Dermis blood vessel endothelial cell (primary cell): ENCODE results near the gene PCA3. TPM values are rescaled to one million over a fixed set of nuclear protein-coding genes. Genes with fewer than 3 reads are reported as not detected.

Source experiments
- DNase-seq: peaks from one replicate; pipeline ENCODE4 v3.0.0; 2010
- total RNA-seq: library from RNA; depleted of rRNA; stranded (reverse); fragments of >200 nt; gene quantifications from 2 replicates; pipeline ENCODE4 v1.2.3, GENCODE V29; 2014

PCA3 gene
- total RNA-seq, 1 donor from 2014 or later, result under 0.01 TPM

DNA sequence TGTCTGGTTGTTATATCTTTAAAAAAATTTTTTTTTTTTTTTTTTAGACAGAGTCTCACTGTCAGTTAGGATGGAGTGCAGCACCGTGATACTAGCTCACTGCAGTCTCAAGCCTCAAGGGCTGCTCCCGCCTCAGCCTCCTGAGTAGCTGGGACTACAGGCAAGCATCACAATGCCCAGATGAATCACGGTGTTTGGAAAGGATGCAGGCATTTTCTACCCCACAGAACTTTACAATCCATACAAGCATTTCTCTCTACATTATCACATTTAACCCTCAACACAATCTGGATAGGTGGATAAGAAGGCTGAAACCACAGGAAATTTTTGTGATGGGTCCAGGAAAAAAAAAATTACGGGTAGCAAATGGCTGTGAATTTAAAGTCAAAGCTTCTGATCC, 5.8 kb upstream of the PCA3 start:
- DNase-seq, result no peak

DNA sequence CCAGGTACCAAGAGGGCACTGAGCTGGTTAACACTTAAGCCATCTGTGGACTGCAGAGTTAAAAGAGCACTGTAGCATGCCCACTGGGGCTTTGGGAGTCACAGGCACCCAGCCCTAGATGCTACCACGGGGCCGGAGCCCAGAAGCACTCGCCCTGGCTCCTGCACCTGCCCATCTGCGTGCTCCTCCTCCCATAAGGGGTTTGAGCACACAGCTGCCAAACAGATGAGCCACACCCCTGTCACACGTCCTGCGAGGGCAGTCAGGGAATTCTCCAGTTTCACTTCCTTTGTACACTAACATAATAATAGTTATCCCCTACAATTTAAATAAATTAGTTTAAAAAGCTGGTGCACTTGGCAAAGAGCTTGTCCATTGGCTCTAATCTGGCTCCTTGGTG, 4.5 kb upstream of the PCA3 start:
- no peak for DNase-seq

DNA sequence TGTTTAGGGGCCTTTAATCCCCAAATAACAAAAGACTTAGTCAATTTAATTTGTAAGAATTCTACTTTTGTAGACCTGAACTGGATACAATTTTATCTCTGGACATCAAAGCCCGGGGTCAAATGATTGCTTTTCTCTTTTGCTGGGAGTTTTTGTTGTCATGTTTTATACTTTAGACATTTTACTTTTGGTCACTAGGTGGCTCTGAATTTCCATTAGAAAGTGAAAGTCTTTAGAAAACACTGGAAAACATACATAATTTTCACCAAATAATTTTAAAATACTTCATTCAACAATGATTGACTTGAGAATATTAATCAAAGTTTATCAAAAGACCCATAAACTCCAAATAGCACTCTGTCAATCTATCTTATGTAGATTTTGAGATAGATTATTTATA, 2.8 kb upstream of the PCA3 start:
- DNase-seq, result peak; percentile 29

DNA sequence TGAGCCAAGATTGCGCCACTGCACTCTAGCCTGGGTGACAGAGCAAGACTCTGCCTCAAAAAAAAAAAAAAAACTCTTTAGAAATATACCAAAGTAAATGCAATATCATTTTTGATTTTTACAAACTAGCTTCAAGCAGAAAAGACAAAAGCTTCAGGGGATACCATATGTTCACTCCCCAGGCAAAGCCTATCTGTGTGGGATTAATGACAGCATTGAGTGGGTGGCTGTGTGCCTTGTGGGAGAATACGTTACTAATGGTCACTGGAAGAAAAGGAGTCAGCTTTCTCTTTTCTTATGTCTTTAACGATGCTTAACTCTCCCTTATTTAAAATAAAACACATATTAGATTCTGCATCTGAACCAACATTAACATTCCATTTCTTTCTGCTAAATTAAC, 1.9 kb downstream of the PCA3 start:
- DNase-seq, result no peak

DNA sequence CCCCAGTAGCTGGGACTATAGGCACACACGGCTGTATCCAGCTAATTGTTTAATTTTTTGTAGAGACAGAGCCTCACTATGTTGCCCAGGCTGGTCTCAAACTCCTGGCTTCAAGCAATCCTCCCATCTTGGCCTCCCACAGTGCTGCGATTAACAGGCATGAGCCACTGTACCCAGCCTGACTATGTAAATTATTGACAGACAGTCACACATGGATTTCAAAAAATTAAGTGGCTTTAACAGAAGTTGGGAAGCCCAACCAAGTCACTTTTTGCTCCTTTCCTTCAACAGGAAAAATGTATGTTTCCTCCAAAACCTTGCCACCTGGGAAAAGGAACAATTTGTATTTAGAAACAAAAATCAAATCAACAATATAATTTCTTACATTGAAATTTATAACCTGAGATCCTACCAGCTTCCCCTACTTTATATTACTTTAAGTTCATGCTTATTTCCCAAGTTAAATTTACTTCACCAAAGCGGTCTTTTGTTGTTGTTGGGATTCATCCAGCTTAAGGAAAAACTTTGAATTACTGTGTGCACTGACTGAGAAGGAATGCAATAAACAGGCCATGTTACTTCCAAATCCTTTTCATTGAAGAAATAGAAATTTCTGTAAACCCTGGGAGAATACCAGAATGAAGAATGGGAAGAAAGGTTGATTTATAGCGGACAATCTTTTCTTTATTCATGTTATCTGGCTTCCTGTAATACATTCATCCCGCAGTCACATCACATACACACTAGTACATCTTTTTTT, 8.6 kb downstream of the PCA3 start:
- no peak for DNase-seq

DNA sequence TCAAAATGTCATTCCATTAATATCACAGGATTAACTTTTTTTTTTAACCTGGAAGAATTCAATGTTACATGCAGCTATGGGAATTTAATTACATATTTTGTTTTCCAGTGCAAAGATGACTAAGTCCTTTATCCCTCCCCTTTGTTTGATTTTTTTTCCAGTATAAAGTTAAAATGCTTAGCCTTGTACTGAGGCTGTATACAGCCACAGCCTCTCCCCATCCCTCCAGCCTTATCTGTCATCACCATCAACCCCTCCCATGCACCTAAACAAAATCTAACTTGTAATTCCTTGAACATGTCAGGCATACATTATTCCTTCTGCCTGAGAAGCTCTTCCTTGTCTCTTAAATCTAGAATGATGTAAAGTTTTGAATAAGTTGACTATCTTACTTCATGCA, 20.6 kb downstream of the PCA3 start:
- no peak for DNase-seq

DNA sequence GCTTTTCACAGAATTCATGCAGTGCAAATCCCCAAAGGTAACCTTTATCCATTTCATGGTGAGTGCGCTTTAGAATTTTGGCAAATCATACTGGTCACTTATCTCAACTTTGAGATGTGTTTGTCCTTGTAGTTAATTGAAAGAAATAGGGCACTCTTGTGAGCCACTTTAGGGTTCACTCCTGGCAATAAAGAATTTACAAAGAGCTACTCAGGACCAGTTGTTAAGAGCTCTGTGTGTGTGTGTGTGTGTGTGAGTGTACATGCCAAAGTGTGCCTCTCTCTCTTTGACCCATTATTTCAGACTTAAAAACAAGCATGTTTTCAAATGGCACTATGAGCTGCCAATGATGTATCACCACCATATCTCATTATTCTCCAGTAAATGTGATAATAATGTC, 21.3 kb downstream of the PCA3 start:
- DNase-seq, result no peak

DNA sequence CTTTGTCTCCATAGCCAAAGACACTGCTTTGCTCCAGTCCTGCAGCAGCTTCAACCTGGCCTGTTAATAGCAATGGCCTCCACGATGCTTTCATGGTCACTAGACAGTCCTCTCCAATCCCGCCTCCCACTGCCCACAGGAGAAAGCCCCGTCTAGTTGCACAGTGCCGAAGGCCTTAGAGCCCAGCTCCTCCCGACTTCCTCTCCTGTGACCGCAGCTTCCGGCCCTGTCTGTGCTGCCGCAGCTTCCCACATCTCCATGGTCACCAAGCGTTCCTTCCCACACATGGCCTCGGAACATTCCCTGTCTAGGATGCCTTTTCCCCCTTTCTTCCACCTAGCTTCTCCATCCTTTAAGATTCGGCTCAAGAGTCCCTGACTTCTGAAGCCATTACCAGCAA, 23.4 kb downstream of the PCA3 start:
- no peak for DNase-seq

DNA sequence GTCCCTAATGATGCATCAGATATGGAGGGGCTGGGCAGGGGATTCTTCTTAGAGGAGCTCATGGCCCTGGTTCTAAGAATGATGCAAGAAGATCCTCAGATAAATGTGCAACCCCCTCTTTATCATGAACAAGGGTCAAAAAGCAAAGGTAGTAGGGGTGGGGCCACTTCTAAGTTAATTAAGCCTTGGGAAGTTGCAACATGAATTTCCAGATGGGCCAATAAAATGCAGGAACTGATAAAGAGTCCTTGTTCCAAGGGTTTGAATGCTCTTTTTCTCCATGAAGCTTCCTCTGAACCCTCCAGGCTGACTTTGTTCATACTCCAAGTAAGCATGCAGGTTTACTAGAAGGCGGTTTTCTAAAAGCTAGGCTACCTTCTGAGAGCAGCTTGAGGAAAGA, 25.6 kb downstream of the PCA3 start:
- no peak for DNase-seq

DNA sequence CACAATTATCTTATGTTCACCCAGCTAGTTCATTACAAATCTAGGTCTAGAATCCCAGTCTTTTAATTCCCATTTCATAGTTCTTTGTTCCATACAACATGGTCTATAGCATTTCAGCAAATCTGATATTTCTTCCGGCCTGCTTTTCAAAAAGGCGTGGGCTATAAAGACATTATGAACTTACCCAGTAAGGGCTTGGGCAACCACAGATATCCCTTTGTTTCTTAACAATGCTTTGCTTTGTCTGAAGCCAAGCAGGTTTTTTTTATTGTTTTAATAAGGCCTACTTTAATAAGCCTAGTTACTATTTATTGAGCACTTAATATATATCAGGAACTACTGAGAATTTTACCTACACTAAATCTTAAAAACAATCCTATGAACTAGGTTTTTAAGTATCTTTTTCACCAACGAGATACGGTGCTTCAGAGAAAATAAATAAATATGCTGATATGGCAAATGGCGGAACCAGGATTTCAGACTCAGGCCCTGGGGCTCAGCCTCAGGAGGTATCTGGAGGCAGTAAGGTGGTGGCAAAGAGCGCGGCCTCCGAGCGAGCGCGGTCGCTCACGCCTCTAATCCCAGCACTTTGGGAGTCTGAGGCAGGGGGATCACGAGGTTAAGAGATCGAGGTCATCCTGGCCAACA, 29.7 kb downstream of the PCA3 start:
- no peak for DNase-seq

DNA sequence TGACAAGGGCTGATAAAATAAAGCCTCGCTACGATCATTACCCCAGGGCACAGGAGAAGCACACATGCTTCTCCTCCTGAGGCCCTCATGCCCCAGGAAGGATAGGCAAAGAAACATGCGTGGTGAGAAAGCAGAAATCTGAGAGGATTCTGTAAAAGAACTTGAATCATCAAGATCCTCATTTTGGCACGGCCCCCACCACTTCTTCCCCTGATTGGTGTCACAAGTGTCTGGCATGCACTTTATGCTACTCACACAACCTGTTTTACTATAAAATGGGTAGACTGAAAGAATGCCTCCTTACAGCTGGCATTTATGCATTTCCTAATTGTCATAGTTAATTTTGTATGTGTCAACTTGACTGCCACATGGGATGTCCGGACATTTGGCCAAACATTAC, 32.1 kb downstream of the PCA3 start:
- no peak for DNase-seq

DNA sequence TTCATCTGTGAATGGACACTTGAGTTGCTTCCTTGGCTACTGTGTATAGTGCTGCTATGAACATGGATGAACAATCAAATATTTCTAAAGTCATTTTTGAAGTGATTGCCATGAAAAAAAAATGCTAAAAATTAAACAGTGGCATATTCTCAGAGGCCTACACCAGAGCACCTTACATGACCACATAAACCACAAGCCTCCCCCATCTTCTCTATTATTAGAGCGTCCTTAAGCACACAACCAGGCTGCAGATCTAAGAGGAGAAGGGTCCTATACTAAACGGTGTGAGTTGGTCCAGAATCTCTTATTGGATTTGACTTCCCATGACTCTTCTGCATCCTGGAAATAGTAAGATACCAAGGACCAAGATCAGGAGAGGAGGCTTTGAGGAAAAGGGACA, 34.3 kb downstream of the PCA3 start:
- DNase-seq, result no peak

DNA sequence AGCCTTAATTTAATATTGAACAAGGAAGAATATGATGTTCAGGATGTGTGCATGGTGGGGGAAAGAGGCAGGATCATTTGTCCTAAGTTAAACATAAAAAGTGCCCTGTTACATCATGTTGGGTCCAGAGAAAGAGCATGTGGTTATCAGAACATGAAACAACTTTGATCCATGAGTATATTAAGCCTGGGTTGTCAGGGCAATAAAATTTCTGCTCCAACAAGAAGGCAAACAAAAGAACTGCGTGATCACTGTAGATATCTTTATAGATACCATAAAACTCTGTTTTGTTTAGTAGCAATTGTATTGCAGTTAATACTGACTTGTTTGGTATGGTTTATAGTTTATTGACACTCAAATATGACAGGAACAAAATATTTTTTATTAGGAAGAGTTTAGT, 35.2 kb downstream of the PCA3 start:
- DNase-seq, result no peak

DNA sequence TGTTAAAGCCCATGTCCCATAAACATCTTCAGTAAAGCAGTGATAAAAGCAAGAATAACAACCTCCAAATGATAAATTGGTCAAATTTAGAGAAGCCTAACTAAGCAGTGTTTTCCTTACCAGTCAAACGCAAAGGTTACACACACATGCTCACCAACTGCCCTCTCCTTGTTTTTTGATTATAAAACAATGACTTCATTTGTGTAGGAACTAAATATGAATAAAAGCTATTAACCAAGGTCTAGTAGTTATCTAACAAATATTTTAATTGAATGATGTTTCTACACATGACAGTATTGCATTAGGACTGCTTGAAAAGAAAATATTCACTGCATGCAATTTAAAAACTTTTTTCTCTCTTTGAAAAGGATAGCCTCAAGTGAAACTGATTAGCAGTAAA, 36.7 kb downstream of the PCA3 start:
- DNase-seq, result no peak

DNA sequence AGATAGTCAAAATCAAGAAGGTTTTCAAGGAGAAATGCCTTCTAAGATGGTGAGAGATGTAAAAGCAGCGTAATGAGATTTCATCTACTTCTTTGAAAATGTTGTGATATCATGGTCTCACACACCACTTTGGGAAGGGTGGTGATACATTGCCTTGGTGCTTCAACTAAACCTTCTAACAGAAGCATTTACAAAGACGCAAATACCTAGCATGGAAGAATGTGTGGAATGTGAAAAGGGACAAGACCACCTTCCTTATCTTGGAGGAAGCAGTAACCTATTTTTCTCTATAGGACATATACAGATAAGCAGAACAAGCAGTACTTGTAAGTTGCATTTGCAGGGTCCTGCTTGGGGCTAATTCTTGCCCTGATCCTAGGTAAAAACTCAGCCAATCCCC, 38.8 kb downstream of the PCA3 start:
- DNase-seq, result no peak

DNA sequence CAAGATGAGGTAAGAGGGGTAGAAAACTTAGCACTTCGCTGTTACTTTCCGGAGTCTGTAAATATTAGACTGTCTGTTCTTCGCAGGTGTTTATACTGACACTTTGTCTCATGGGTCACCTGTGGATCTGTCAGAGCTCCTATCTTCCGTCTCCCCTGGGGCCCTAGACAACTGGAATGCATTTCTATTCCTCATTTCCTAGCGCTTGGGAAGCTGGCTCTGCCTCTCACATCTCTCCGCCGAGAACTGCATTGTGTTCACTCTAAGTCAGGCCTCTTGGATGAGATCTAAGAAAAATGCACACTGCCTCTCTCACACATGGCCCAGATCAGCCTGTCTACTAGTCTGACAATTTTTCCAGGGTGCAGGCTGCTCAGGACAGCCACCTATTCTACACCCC, 39.5 kb downstream of the PCA3 start:
- DNase-seq, result no peak

DNA sequence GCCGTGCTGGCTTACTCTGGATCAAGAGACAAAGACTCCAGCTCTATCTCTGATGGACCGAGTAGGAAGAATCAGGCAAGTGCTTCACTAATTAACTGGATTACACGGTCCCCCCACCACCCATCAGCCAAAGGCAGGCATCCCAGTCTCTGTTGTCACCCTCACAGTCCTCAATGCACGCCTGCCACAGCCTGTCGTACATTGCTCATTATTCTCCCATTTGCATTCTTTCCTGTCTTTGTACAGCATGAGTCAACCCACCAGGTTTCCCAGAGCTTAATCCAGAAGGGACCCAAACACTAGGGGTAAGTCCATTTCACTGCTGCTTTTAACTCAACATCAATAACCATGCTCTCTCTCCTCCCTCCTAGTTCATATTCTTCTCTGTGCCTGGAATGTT, 44.4 kb downstream of the PCA3 start:
- DNase-seq, result peak; percentile 10

DNA sequence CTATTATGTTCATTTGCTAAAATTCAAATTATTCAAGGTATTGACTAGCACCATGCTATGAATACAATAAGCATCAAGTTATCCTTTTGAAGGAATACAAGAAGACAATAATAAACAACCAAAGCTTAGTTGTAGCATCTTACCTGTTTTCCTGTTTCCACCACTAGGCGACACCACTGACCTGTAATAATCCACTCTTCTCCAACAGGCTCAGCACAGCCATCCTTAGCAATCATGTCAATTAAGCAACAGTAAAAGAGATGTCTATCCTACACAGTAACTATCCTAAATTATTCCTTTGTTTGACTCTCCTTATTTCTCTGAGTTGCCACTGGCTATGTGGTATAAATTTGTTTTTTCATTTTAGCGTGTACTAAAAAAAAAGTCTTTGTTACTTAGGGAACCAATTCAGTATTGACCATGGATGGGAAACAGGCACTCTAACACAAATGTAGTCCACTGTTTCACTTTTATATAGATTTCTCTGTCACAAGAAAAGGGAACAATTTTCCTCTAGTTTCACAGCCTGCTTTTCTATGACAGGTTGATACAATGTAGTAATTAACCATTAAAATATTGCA, 46.2 kb downstream of the PCA3 start:
- DNase-seq, result peak; percentile 79

DNA sequence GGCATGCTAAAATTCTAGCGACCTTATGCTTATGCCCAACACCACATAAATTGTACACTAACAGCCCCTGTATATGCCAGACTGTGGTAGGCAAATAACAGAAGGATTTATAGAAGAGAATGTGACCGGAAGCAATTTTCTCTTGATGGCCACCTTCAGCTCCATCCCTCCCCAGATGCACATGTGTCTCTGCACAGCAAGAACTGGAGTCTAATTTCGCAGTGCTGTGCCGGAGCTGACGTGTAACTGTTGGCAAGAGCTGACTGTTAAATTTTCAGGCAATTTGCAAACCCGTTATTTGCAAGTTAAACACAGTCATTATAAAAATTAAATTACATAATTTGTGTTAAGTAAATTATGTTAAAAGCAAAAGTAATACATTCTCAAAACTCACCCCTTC, 48.4 kb downstream of the PCA3 start:
- DNase-seq, result no peak

DNA sequence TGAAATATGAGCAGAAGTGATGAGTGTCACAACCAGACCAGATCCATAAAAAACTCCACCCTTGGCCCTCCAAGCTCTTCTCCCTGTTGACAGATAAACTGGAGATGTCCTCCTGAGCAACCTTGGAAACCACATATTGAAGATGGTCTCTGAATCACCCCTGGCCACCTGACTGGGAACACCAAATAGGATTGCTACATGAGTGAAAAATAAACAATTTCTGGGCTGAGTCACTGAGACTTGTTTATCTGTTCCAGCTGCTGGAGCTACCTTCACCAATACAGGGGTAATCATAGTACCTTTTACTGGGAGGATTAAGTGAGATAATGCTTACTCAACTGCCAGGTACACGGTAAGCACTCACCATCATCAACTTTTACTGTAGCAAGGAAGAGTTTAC, 53.3 kb downstream of the PCA3 start:
- DNase-seq, result peak; percentile 7

DNA sequence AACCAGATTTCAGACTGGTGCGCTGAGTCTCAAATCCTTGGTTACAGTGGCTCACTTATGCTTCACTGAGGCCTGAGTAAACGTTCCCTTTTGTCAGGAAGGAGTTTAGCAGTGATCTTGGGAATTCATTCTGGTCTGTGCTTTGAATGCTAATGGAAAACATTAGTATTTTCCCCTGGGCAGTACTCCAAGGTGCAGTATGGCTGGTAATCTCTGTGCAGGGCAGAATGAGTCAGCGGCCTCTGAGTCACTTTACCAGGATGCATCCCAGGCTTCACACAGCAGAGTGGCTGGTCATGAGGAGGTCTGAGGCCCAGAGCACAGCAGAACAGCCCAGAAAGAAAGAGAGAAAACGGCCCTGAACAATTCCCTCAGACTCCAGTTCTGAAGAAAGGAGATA, 54.0 kb downstream of the PCA3 start:
- DNase-seq, result peak; percentile 97

DNA sequence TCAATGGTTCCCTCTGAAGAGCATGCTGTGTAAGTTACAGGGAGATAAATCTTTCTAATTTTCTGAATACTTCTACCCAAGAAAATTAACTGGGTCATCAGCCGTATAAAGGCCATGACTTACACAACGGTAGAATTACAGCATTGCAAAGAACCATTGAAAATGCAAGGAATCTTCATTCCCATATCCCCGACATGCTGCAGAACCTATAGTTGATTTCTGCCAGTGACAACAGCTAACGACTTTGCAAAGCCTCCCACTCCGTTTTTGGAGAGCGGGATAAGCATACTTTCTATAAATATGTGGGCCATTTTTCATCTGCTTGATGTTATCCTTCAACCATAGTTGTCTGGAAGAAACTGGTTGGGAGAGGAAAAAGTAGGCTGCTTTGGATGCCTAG, 56.2 kb downstream of the PCA3 start:
- DNase-seq, result no peak

DNA sequence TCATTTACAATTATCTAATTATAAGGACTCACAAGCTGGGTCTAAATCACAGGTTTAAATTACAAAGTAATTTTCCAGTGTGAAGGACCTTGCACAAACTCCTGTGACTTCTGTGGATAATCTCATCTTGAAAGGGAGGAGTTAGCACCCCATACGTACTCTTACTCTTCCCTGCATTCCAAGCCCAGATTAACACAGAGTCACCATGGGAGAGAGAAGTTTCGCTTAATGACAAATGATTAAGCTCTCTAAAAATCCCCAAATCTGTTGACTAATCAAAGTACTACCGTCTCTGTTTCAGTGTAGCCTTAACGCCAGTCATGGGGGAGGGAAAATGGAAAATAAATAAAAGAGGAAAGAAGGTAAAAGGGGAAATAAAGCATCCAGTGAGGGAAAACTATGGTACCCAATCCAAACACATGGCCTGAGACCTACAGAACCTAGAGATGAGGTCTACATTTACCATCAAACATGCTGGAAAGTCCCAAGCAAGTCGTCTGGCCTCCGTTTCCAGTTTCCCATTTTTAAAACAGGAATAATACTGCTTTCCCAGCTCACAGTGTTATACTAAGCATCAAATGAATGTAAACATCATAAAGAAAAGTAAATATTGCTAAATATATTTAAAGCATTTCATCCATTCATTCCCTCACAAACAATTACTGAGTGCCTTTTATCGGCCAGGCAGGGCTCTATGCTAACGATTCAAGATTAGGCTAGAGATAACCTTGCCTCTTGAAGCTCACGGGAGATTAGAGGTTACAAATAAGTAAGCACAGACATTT, 63.2 kb downstream of the PCA3 start:
- no peak for DNase-seq

DNA sequence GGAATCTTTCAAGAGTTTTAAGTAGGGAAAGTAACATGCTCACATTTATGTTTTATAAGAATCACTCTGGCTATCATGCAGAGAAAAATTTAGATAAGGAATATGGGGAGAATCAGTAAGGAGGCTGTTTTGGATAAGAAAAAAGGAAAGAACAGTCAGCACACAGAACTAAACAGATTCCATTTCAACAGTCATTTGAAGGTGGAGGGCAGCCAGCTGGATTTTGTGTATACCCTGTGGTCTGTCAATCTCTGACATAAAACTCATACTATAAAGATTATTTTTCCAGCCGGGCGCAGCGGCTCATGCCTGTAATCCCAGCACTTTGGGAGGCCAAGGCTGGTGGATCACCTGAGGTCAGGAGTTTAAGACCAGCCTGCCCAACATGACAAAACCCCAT, 64.2 kb downstream of the PCA3 start:
- DNase-seq, result no peak
